Uterus (tissue), 4 donors: ENCODE results near the gene B3GNT2. TPM values are rescaled to one million over a fixed set of nuclear protein-coding genes. Genes with fewer than 3 reads are reported as not detected.

ENCODE experiments used
- DNase-seq, 2 donors: peaks; one replicate each; pipeline ENCODE4 v3.0.0-alpha.2; 2019 to 2020
- H3K27ac ChIP-seq, 2 donors: fragments of 200-600 bp; sonication (generic); 1 replicate in 1 of 2; 2 replicates in 1 of 2; pipeline ENCODE4 v1.5.1; 2016 to 2018
- H3K27me3 ChIP-seq, 2 donors: fragments of 200-600 bp; sonication (generic); one replicate each; pipeline ENCODE4 v1.5.1; 2018 to 2019; ENCODE audit warnings: control low read depth in 1 of 2
- H3K36me3 ChIP-seq, 2 donors: fragments of 200-600 bp; sonication (generic); one replicate each; pipeline ENCODE4 v1.5.1; 2019; ENCODE audit warnings: control low read depth in 1 of 2
- H3K4me1 ChIP-seq, 2 donors: fragments of 200-600 bp; sonication (generic); one replicate each; pipeline ENCODE4 v1.5.1; 2018 to 2019; ENCODE audit warnings: control low read depth in 1 of 2
- H3K4me3 ChIP-seq, 2 donors: fragments of 200-600 bp; sonication (generic); 1 replicate in 1 of 2; 2 replicates in 1 of 2; pipeline ENCODE4 v1.5.1; 2018 to 2019; ENCODE audit warnings: mild to moderate bottlenecking in 1 of 2
- H3K9me3 ChIP-seq, 2 donors: fragments of 200-600 bp; sonication (generic); one replicate each; pipeline ENCODE4 v1.5.1; 2019; ENCODE audit warnings: control low read depth in 1 of 2
- POLR2A ChIP-seq, 2 donors: fragments of 450-650 bp; IDR thresholded peaks; one replicate each; pipeline ENCODE4 v1.6.1; 2016; ENCODE audit warnings: antibody characterized with exemption in 2 of 2, mild to moderate bottlenecking in 1 of 2, moderate library complexity in 1 of 2
- intact Hi-C: fragments of 100-400 bp; cut with DNase I; formaldehyde crosslinking; loops from one replicate; pipeline ENCODE4 v1.15.1; 2023; ENCODE audit warnings: low total_unique reads
- total RNA-seq, 4 donors: library from RNA; depleted of rRNA in 3 of 4; stranded (reverse); fragments of >200 nt in 3 of 4; gene quantifications; one replicate each; pipeline versions ENCODE4 v1.1.0 to v1.2.4, GENCODE V29; 2014 to 2023
- TF ChIP-seq, protein P1 (sequence below), 4 experiments: fragments of 200-600 bp in 2 of 4; fragments of 450-650 bp in 2 of 4; sonication (generic) in 2 of 4; IDR thresholded peaks; one replicate each; pipeline ENCODE4 v1.5.1; 2016 to 2019; ENCODE audit warnings: antibody characterized with exemption in 4 of 4, mild to moderate bottlenecking in 2 of 4, moderate library complexity in 1 of 4
- donor health status: DM: yes; HTN: yes; CAD: no.

Gene B3GNT2
- total RNA-seq, 4 donors from 2014 or later: 15.9 to 42.4 (median 25.5) TPM

DNA sequence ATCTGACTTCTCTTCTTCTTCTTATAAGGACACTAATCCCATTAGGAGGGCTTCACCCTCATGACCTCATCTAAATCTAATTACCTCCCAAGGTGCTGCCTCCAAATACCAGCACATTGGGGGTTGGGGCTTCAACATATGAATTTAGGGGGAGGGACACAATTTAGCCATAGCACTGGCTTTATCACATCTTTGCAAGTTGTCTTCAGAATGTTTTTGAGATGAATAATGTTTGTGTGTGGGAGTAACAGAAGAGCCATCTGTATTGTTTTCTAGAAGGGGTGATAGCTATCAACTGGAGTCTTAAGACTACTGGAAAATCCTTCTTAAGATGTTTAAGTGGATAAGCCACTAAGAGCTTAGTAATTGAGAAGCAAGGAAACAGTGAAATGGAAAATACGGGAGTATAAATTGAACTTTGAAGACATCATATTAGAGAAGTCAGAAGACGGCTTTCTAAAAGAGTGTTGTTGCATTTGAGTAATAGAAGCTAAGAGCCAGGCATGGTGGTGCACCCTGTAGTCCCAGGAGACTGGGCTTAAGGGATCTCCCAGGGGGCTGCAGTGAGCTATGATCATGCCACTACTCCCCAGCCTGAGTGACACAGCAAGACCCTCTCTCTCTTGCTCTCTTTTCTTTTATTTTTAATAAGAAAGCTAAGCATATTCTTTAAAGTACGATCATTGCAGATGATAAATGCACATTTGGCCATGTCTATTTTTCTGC, 32.6 kb upstream of the B3GNT2 start:
- intact Hi-C loops: no loop called here
- H3K27ac ChIP-seq: no peak overlapping the region
- H3K27me3 ChIP-seq: no peaks in the 10 kb centered on the region
- no peaks in the 10 kb centered on the region for H3K9me3 ChIP-seq
- H3K4me1 ChIP-seq: no peaks in the 10 kb centered on the region
- TF ChIP-seq, protein P1, sequence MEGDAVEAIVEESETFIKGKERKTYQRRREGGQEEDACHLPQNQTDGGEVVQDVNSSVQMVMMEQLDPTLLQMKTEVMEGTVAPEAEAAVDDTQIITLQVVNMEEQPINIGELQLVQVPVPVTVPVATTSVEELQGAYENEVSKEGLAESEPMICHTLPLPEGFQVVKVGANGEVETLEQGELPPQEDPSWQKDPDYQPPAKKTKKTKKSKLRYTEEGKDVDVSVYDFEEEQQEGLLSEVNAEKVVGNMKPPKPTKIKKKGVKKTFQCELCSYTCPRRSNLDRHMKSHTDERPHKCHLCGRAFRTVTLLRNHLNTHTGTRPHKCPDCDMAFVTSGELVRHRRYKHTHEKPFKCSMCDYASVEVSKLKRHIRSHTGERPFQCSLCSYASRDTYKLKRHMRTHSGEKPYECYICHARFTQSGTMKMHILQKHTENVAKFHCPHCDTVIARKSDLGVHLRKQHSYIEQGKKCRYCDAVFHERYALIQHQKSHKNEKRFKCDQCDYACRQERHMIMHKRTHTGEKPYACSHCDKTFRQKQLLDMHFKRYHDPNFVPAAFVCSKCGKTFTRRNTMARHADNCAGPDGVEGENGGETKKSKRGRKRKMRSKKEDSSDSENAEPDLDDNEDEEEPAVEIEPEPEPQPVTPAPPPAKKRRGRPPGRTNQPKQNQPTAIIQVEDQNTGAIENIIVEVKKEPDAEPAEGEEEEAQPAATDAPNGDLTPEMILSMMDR (IDR thresholded peaks at IDR 0.05): no peak
- TF ChIP-seq POLR2A (IDR thresholded peaks at IDR 0.05): no peak
- DNase-seq: no peak
- no peaks in the 10 kb centered on the region for H3K36me3 ChIP-seq
- H3K4me3 ChIP-seq: no peak overlapping the region

DNA sequence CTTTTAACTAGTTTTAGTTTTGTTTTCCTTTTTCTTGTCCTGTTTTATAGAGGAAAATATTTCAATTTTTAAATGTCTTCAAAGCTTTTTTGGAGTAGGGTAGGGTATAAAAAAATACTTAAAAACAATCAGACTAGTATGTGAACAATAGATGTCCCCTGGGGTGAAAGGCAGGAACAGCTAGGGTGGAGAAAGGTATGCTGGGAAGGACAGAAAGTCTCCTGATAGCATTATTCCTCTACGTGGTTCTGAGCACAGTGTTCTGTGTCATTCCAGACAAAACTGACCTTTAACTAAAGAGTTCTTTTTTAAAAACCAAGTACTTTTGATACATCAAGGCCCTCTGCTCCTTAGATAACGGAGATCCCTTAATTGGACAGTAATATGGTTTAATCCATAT, 32.1 kb upstream of the B3GNT2 start:
- DNase-seq: no peak
- no peak for TF ChIP-seq POLR2A (IDR thresholded peaks at IDR 0.05)
- TF ChIP-seq, protein P1 (IDR thresholded peaks at IDR 0.05): no peak
- H3K36me3 ChIP-seq: no peaks in the 10 kb centered on the region
- no peak overlapping the region for H3K27ac ChIP-seq
- H3K9me3 ChIP-seq: no peaks in the 10 kb centered on the region
- H3K27me3 ChIP-seq: no peaks in the 10 kb centered on the region
- intact Hi-C loops: no loop called here
- H3K4me3 ChIP-seq: no peak overlapping the region
- H3K4me1 ChIP-seq: no peaks in the 10 kb centered on the region

DNA sequence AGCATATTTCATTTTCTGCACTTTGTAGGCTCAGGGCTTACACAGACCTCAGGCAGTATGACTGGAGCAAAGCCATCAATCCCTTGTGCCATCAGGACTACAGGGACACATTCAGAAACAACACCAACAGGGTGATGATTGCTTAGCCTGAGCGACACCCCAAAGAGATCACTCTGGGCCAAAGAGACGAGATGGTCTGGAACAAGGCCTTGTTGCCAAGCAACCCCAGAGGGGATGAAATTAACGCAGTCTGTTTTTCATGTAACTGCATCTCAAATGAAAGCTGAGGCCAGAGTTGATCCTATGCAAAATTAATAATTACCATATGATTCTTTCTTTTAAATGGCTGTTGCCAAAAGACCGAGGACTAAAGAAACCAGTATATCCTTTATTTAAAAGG, 20.2 kb upstream of the B3GNT2 start:
- TF ChIP-seq POLR2A (IDR thresholded peaks at IDR 0.05): no peak
- TF ChIP-seq, protein P1 (IDR thresholded peaks at IDR 0.05): no peak
- Histone ChIP-seq H3K27me3 (no peaks in the 10 kb centered on the region), H3K36me3 (no peaks in the 10 kb centered on the region), H3K27ac (no peak overlapping the region), H3K4me1 (no peaks in the 10 kb centered on the region), H3K9me3 (no peaks in the 10 kb centered on the region), H3K4me3 (no peak overlapping the region)
- intact Hi-C loops: no loop called here
- DNase-seq: no peak

DNA sequence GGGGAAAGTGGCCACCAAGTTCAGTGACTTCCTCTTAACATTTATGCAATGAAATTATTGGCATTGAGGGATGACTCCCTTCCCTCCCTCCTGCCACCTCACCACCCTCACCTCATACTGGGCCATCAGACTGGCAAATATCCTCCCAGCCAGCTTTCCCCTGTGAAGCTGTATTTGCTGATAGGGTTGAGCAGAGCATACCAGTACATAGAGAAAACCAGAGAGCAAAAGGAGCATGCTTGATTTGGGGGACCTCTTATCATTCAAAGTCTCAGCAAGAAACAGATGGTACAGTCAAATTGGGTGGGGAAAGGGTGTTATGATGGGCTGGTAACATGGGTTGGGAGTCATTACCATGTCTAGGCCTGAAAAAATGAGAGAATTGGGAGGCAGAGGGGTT, 19.1 kb upstream of the B3GNT2 start:
- Histone ChIP-seq H3K27me3 (no peaks in the 10 kb centered on the region), H3K9me3 (no peaks in the 10 kb centered on the region), H3K4me1 (no peaks in the 10 kb centered on the region), H3K27ac (no peak overlapping the region), H3K36me3 (no peaks in the 10 kb centered on the region), H3K4me3 (no peak overlapping the region)
- TF ChIP-seq POLR2A (IDR thresholded peaks at IDR 0.05): no peak
- TF ChIP-seq, protein P1 (IDR thresholded peaks at IDR 0.05): no peak
- DNase-seq: no peak
- intact Hi-C loops: no loop called here

DNA sequence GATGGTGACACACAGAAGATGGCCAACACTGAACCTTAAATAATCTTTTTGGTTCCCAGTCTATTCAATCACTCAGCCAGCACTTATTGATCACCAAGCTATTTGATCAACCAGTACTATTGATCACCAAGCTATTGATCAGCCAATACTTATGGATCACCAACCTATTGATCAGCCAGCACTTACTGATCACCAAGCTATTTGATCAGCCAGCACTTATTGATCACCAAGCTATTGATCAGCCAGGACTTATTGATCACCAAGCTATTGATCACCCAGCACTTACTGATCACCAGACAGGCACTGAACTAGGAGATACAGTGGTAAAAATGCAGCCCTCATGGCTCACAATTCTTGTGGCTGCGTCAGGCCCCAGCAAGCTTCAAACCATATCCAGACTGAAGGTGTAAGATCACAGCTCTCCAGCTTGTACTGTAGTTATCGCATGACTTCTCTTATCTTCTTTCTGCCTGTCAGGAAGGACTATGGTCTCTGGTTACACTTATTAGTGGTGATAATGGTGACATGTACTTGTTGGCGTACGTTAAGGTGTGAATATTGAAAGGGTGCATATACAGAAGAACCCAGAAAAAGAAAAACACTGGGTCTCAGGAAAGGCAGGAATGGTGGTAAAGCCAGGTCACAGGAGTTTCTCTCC, 18.4 kb upstream of the B3GNT2 start:
- H3K4me1 ChIP-seq: no peaks in the 10 kb centered on the region
- no peaks in the 10 kb centered on the region for H3K36me3 ChIP-seq
- H3K4me3 ChIP-seq: no peak overlapping the region
- no peak for DNase-seq
- TF ChIP-seq, protein P1 (IDR thresholded peaks at IDR 0.05): no peak
- no peak for TF ChIP-seq POLR2A (IDR thresholded peaks at IDR 0.05)
- no peak overlapping the region for H3K27ac ChIP-seq
- no peaks in the 10 kb centered on the region for H3K9me3 ChIP-seq
- no peaks in the 10 kb centered on the region for H3K27me3 ChIP-seq
- intact Hi-C loops: no loop called here
